Mesendoderm (in vitro differentiated cells): ENCODE results near the gene BMPR1B.
A peak's percentile ranks its signal among the peaks of the same experiment; 100 is the strongest.
"Not testable (repeated sequence)": the region's sequence is repeated elsewhere in the genome, so short reads cannot be mapped to it uniquely, and the experiment has no call there.

ENCODE experiments used
- DNase-seq: peaks from one replicate; pipeline ENCODE4 v3.0.0; 2013
- H2AK5ac ChIP-seq: 2 replicates; pipeline ENCODE4 v1.6.1; 2013; ENCODE audit warnings: low read length, inconsistent platforms
- H2BK120ac ChIP-seq: 2 replicates; pipeline ENCODE4 v1.6.1; 2013; ENCODE audit warnings: low read depth, mild to moderate bottlenecking, low read length, moderate library complexity, mixed read lengths
- H2BK15ac ChIP-seq: replicated peaks from 2 replicates; pipeline ENCODE4 v1.6.1; 2013; ENCODE audit warnings: low read depth, mild to moderate bottlenecking, moderate library complexity
- H2BK5ac ChIP-seq: 2 replicates; pipeline ENCODE4 v1.6.1; 2013; ENCODE audit warnings: low read length, inconsistent platforms
- H3K18ac ChIP-seq: 2 replicates; pipeline ENCODE4 v1.6.1; 2013; ENCODE audit warnings: mild to moderate bottlenecking, low read length, mixed read lengths
- H3K23ac ChIP-seq: one replicate; pipeline ENCODE4 v1.6.1; 2013; ENCODE audit warnings: low read length
- H3K27ac ChIP-seq: 2 replicates; pipeline ENCODE4 v1.5.1; 2013; ENCODE audit warnings: low read depth, mild to moderate bottlenecking, inconsistent platforms, low read length, moderate library complexity
- H3K27me3 ChIP-seq: 2 replicates; pipeline ENCODE4 v1.6.1; 2013; ENCODE audit warnings: low read length, control low read depth, mild to moderate bottlenecking, inconsistent platforms; ENCODE audit not compliant: insufficient read depth, poor library complexity
- H3K36me3 ChIP-seq: 2 replicates; pipeline ENCODE4 v1.6.1; 2013; ENCODE audit warnings: low read length, inconsistent platforms; ENCODE audit not compliant: control insufficient read depth, insufficient read depth
- H3K4ac ChIP-seq: one replicate; pipeline ENCODE4 v1.6.1; 2013; ENCODE audit warnings: low read depth, mild to moderate bottlenecking, low read length, moderate library complexity
- H3K4me1 ChIP-seq: 2 replicates; pipeline ENCODE4 v1.6.1; 2013; ENCODE audit warnings: low read depth, low read length, inconsistent platforms; ENCODE audit not compliant: control insufficient read depth
- H3K4me2 ChIP-seq: 2 replicates; pipeline ENCODE4 v1.6.1; 2013; ENCODE audit warnings: low read length
- H3K4me3 ChIP-seq: 2 replicates; pipeline ENCODE4 v1.5.1; 2013; ENCODE audit warnings: mild to moderate bottlenecking, low read length
- H3K56ac ChIP-seq: one replicate; pipeline ENCODE4 v1.6.1; 2013; ENCODE audit warnings: low read length
- H3K79me1 ChIP-seq: 2 replicates; pipeline ENCODE4 v1.6.1; 2013; ENCODE audit warnings: low read length, inconsistent platforms
- H3K79me2 ChIP-seq: 2 replicates; pipeline ENCODE4 v1.6.1; 2013; ENCODE audit warnings: mild to moderate bottlenecking, low read length; ENCODE audit not compliant: control insufficient read depth, insufficient read depth
- H3K9ac ChIP-seq: 2 replicates; pipeline ENCODE4 v1.6.1; 2013; ENCODE audit warnings: low read length, inconsistent platforms
- H4K5ac ChIP-seq: one replicate; pipeline ENCODE4 v1.6.1; 2013; ENCODE audit warnings: low read length
- H4K8ac ChIP-seq: one replicate; pipeline ENCODE4 v1.6.1; 2013; ENCODE audit warnings: low read depth, mild to moderate bottlenecking, control low read depth, low read length, moderate library complexity
- WGBS: extraction: QIAGEN DNeasy Blood & Tissue Kit; methylation state at CpG from one replicate; pipeline ENCODE4 v1.1.7; 2013; ENCODE audit warnings: low lambda C conversion rate, missing lambda C conversion rate; ENCODE audit not compliant: insufficient coverage; ENCODE audit errors: extremely low coverage; 5-methylcytosine and 5-hydroxymethylcytosine counted together

The BMPR1B gene

DNA sequence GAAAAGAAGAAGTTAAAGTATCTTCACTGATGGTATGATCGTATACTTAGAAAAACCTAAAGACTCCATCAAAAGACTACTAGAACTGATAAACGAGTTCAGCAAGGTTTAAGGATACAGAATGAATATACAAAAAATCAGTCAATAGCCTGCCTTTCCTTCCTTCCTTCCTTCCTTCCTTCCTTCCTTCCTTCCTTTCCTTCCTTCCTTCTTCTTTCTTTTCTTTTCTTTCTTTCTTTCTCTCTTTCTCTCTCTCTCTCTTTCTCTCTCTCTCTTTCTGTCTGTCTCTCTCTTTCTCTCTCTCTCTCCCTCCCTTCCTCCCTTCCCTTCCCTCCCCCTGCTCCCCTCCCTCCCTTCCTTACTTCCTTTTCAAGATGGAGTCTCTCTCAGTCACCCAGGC is 362.7 kb downstream of the BMPR1B start:
- H3K56ac ChIP-seq, result no peak overlapping the region
- no peak overlapping the region for H4K5ac ChIP-seq
- H3K4me1 ChIP-seq, result no peaks in the 10 kb centered on the region
- H3K27ac ChIP-seq, result no peak overlapping the region
- no peaks in the 10 kb centered on the region for H3K79me2 ChIP-seq
- no CpG with 5 or more reads among the region's 2 CpGs for WGBS
- H2BK15ac ChIP-seq, result no peak overlapping the region
- DNase-seq, result no peak
- H2BK120ac ChIP-seq, result no peak overlapping the region
- H2AK5ac ChIP-seq, result no peak overlapping the region
- no peaks in the 10 kb centered on the region for H3K36me3 ChIP-seq
- no peak overlapping the region for H3K9ac ChIP-seq
- H3K23ac ChIP-seq, result no peak overlapping the region
- H3K4ac ChIP-seq, result no peak overlapping the region
- H3K79me1 ChIP-seq, result no peaks in the 10 kb centered on the region
- H3K4me3 ChIP-seq, result no peak overlapping the region
- no peak overlapping the region for H2BK5ac ChIP-seq
- H3K4me2 ChIP-seq, result no peak overlapping the region
- no peak overlapping the region for H3K18ac ChIP-seq
- no peaks in the 10 kb centered on the region for H3K27me3 ChIP-seq
- no peak overlapping the region for H4K8ac ChIP-seq

DNA sequence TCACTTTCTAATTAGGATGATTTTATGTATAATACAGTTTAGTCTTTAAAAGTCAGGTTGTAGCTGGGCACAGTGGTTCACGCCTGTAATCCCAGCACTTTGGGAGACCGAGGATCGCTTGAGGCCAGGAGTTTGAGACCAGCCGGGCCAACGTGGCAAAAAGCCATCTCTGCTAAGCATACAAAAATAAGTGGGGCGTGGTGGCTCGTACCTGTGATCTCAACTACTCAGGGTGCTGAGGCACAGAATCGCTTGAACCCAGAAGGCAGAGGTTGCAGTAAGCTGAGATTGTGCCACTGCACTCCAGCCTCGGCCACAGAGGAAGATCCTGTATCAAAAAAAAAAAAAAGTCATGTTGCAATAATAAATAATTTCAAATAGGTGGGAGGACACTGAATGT is 364.2 kb downstream of the BMPR1B start:
- Histone ChIP-seq H3K27ac (no peak overlapping the region), H3K4me3 (no peak overlapping the region), H3K9ac (no peak overlapping the region), H2BK15ac (no peak overlapping the region), H2AK5ac (no peak overlapping the region), H3K56ac (no peak overlapping the region), H4K5ac (no peak overlapping the region), H3K18ac (no peak overlapping the region), H3K4me2 (no peak overlapping the region), H3K4me1 (no peaks in the 10 kb centered on the region), H2BK5ac (no peak overlapping the region), H3K36me3 (no peaks in the 10 kb centered on the region), H3K27me3 (no peaks in the 10 kb centered on the region), H3K79me1 (no peaks in the 10 kb centered on the region), H3K79me2 (no peaks in the 10 kb centered on the region), H4K8ac (no peak overlapping the region), H2BK120ac (no peak overlapping the region), H3K23ac (no peak overlapping the region), H3K4ac (no peak overlapping the region)
- no peak for DNase-seq
- WGBS, result no CpG with 5 or more reads among the region's 9 CpGs

DNA sequence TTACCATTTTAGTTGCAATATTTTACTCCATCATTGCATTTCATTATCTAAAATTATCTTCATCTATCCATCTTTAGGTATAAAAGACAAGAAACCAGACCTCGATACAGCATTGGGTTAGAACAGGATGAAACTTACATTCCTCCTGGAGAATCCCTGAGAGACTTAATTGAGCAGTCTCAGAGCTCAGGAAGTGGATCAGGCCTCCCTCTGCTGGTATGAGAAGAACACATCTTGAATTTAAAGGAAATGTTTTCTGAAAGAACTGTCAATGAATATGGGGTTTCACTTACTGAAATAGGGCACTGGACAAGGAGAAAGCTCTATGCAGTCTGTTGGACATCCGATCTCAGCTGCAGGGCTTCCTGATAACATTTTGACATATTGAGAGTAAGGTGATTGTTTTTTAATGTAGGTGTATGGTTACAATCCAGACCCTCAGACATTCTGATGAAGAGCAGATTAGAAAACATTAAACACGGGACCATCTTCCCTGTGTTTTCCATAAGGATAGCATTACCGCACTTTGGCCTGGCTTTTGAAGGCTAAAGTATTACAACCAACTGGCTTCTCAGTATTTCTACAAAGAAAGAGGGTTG is 367.2 kb downstream of the BMPR1B start:
- no peaks in the 10 kb centered on the region for H3K79me1 ChIP-seq
- no peaks in the 10 kb centered on the region for H3K36me3 ChIP-seq
- H2AK5ac ChIP-seq, result no peak overlapping the region
- H3K56ac ChIP-seq, result no peak overlapping the region
- H2BK15ac ChIP-seq, result no peak overlapping the region
- H2BK5ac ChIP-seq, result no peak overlapping the region
- no peak overlapping the region for H2BK120ac ChIP-seq
- H3K79me2 ChIP-seq, result no peaks in the 10 kb centered on the region
- H3K27ac ChIP-seq, result no peak overlapping the region
- no peak overlapping the region for H3K4ac ChIP-seq
- no peak overlapping the region for H4K5ac ChIP-seq
- H3K27me3 ChIP-seq, result no peaks in the 10 kb centered on the region
- no peak overlapping the region for H3K4me2 ChIP-seq
- H3K9ac ChIP-seq, result no peak overlapping the region
- H4K8ac ChIP-seq, result no peak overlapping the region
- H3K23ac ChIP-seq, result no peak overlapping the region
- peak; percentile 81 for DNase-seq
- H3K18ac ChIP-seq, result no peak overlapping the region
- no CpG with 5 or more reads among the region's 4 CpGs for whole genome bisulfite sequencing
- H3K4me1 ChIP-seq, result no peaks in the 10 kb centered on the region
- no peak overlapping the region for H3K4me3 ChIP-seq

- no peaks in the 10 kb centered on the region for H3K4me1 ChIP-seq
- H3K4me2 ChIP-seq, result no peak overlapping the region
- H2BK120ac ChIP-seq, result no peak overlapping the region
- H3K27me3 ChIP-seq, result no peaks in the 10 kb centered on the region
- no peak overlapping the region for H4K5ac ChIP-seq
- no peak overlapping the region for H3K4me3 ChIP-seq
- no peak overlapping the region for H3K18ac ChIP-seq
- H3K23ac ChIP-seq, result no peak overlapping the region
- no peak overlapping the region for H2BK15ac ChIP-seq
- no peak overlapping the region for H3K27ac ChIP-seq
- H3K9ac ChIP-seq, result no peak overlapping the region
- H3K79me1 ChIP-seq, result no peaks in the 10 kb centered on the region
- H3K56ac ChIP-seq, result no peak overlapping the region
- no CpG with 5 or more reads among the region's 4 CpGs for WGBS
- no peak overlapping the region for H2BK5ac ChIP-seq
- H3K36me3 ChIP-seq, result no peaks in the 10 kb centered on the region
- no peak overlapping the region for H2AK5ac ChIP-seq
- no peak overlapping the region for H4K8ac ChIP-seq
- DNase-seq, result no peak
- no peaks in the 10 kb centered on the region for H3K79me2 ChIP-seq
- H3K4ac ChIP-seq, result no peak overlapping the region
Observed at GRCh38 chr4:95129031-95129430, 371.3 kb downstream of the BMPR1B start.

DNA sequence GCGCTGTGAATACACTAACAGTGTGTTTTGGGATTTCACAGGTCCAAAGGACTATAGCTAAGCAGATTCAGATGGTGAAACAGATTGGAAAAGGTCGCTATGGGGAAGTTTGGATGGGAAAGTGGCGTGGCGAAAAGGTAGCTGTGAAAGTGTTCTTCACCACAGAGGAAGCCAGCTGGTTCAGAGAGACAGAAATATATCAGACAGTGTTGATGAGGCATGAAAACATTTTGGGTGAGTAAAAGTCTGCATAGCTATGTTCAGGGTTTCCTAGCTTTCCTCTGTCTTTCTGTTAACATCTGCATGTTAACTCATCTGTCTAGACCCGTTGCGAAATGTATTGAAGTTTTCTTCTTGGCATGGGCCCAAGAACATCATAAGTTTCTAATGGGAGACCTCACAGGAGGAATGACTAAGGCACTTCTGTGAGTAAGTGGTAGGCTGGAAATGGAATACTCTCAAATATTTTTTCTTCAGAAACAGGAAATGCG is 372.1 kb downstream of the BMPR1B start:
- Histone ChIP-seq H3K23ac (no peak overlapping the region), H4K5ac (no peak overlapping the region), H3K18ac (peak overlapping the region; percentile 60), H3K27me3 (no peaks in the 10 kb centered on the region), H3K4me3 (no peak overlapping the region), H3K79me2 (no peaks in the 10 kb centered on the region), H2AK5ac (no peak overlapping the region), H3K9ac (no peak overlapping the region), H3K56ac (no peak overlapping the region), H3K4ac (no peak overlapping the region), H3K79me1 (no peaks in the 10 kb centered on the region), H3K4me2 (no peak overlapping the region), H4K8ac (no peak overlapping the region), H3K4me1 (no peaks in the 10 kb centered on the region), H3K36me3 (no peaks in the 10 kb centered on the region), H3K27ac (no peak overlapping the region), H2BK15ac (no peak overlapping the region), H2BK5ac (no peak overlapping the region), H2BK120ac (no peak overlapping the region)
- DNase-seq, result peak; percentile 33
- no CpG with 5 or more reads among the region's 7 CpGs for WGBS

- H3K4me2 ChIP-seq, H3K79me2 ChIP-seq, H4K8ac ChIP-seq, H3K36me3 ChIP-seq, H3K79me1 ChIP-seq, DNase-seq, H2BK15ac ChIP-seq, H3K27me3 ChIP-seq, H3K56ac ChIP-seq, H4K5ac ChIP-seq, H3K18ac ChIP-seq, H2BK5ac ChIP-seq, H2AK5ac ChIP-seq, H3K4me3 ChIP-seq, H3K9ac ChIP-seq, H3K23ac ChIP-seq, H3K4me1 ChIP-seq, H3K4ac ChIP-seq, H3K27ac ChIP-seq, H2BK120ac ChIP-seq: not testable (repeated sequence)
- WGBS, result no CpG with 5 or more reads among the region's 4 CpGs
Observed at GRCh38 chr4:95134016-95134415, 376.3 kb downstream of the BMPR1B start.
